ENCODE measurements around the gene PHF21A. TPM values are rescaled to one million over a fixed set of nuclear protein-coding genes. Genes with fewer than 3 reads are reported as not detected.

The PHF21A gene
- total RNA-seq, 4 donors from 2014 or later: 28.5 to 53.9 (median 42.2) TPM

GRCh38 chr11:45895553-45896259 lies 225.5 kb downstream of the PHF21A start:
- 80% methylated on average over 1 of the region's 8 CpGs; no CpG with 5 or more reads in 1 of the 2 donors for WGBS, 2 donors (ENCODE audit: low coverage in 1 of 2)
- H3K27me3 ChIP-seq: peaks cover 27% of the 10 kb centered on the region
- H3K9me3 ChIP-seq: no peaks in the 10 kb centered on the region
- H3K4me3 ChIP-seq: no peak overlapping the region
- H3K36me3 ChIP-seq: no peaks in the 10 kb centered on the region
- TF ChIP-seq POLR2AphosphoS5 (IDR thresholded peaks at IDR 0.05): no peak
- TF ChIP-seq CTCF (IDR thresholded peaks at IDR 0.05): no peak
- no peak for TF ChIP-seq POLR2A (IDR thresholded peaks at IDR 0.05)
- no peak for TF ChIP-seq EP300 (IDR thresholded peaks at IDR 0.05)
- ATAC-seq: no peak
- H3K27ac ChIP-seq: no peak overlapping the region
- peaks cover 0 to 21% (median 7%) of the 10 kb centered on the region in 3 donors for H3K4me1 ChIP-seq

GRCh38 chr11:45894555-45895247 lies 226.6 kb downstream of the PHF21A start:
- WGBS, 2 donors (ENCODE audit: low coverage in 1 of 2): 50% methylated on average over 1 of the region's 6 CpGs; no CpG with 5 or more reads in 1 of the 2 donors
- Histone ChIP-seq H3K27me3 (peaks cover 27% of the 10 kb centered on the region), H3K36me3 (no peaks in the 10 kb centered on the region), H3K27ac (no peak overlapping the region), H3K4me3 (no peak overlapping the region), H3K9me3 (no peaks in the 10 kb centered on the region), H3K4me1 (peaks cover 0 to 15% (median 3%) of the 10 kb centered on the region in 3 donors)
- no peak for ATAC-seq
- TF ChIP-seq POLR2AphosphoS5 (IDR thresholded peaks at IDR 0.05): no peak
- TF ChIP-seq CTCF (IDR thresholded peaks at IDR 0.05): no peak
- TF ChIP-seq POLR2A (IDR thresholded peaks at IDR 0.05): no peak
- TF ChIP-seq EP300 (IDR thresholded peaks at IDR 0.05): no peak

- H3K4me1 ChIP-seq: no peaks in the 10 kb centered on the region
- TF ChIP-seq CTCF (IDR thresholded peaks at IDR 0.05) (no peak), EP300 (IDR thresholded peaks at IDR 0.05) (no peak), POLR2A (IDR thresholded peaks at IDR 0.05) (no peak), POLR2AphosphoS5 (IDR thresholded peaks at IDR 0.05) (no peak)
- WGBS, 2 donors (ENCODE audit: low coverage in 1 of 2): 62 to 67% methylated on average over 3 of the region's 5 CpGs
- no peak for ATAC-seq
- peaks cover 27% of the 10 kb centered on the region for H3K27me3 ChIP-seq
- H3K36me3 ChIP-seq: no peaks in the 10 kb centered on the region
- no peaks in the 10 kb centered on the region for H3K9me3 ChIP-seq
- no peak overlapping the region for H3K4me3 ChIP-seq
- no peak overlapping the region for H3K27ac ChIP-seq
These were observed 228.4 kb downstream of the PHF21A start for GRCh38 chr11:45892856-45893255.

GRCh38 chr11:45890886-45891550 lies 230.2 kb downstream of the PHF21A start:
- peaks cover 0 to 2% (median 0%) of the 10 kb centered on the region in 3 donors for H3K4me1 ChIP-seq
- 80 to 83% methylated on average over 1 to 4 of the region's 9 CpGs for WGBS, 2 donors (ENCODE audit: low coverage in 1 of 2)
- no peaks in the 10 kb centered on the region for H3K9me3 ChIP-seq
- no peak for TF ChIP-seq POLR2AphosphoS5 (IDR thresholded peaks at IDR 0.05)
- TF ChIP-seq POLR2A (IDR thresholded peaks at IDR 0.05): no peak
- TF ChIP-seq EP300 (IDR thresholded peaks at IDR 0.05): no peak
- no peak for TF ChIP-seq CTCF (IDR thresholded peaks at IDR 0.05)
- ATAC-seq: no peak
- H3K27me3 ChIP-seq: peaks cover 20% of the 10 kb centered on the region
- no peak overlapping the region for H3K4me3 ChIP-seq
- no peaks in the 10 kb centered on the region for H3K36me3 ChIP-seq
- no peak overlapping the region for H3K27ac ChIP-seq

Data from gastroesophageal sphincter (tissue), 4 donors.